CD4-positive, alpha-beta T cell (primary cell): ENCODE results near the gene SPRR2E. TPM values are rescaled to one million over a fixed set of nuclear protein-coding genes. Genes with fewer than 3 reads are reported as not detected.

Experiments used
- ATAC-seq: fragments of 200-7000 bp; cut with Tn5 transposase; one replicate; pipeline ENCODE4 v1.10.0; 2022; ENCODE audit warnings: mild to moderate bottlenecking; ENCODE audit not compliant: poor library complexity
- CTCF ChIA-PET: fragments of 350-600 bp; sonication (Branson Sonifier 250); formaldehyde crosslinking; loops from one replicate; lab custom pipeline; 2021; ENCODE audit warnings: antibody characterized with exemption, inconsistent platforms; lab: Charles Lee
- POLR2A ChIA-PET: fragments of 350-600 bp; sonication (Branson Sonifier 250); formaldehyde crosslinking; loops from one replicate; lab custom pipeline; 2021; ENCODE audit warnings: antibody characterized with exemption, inconsistent platforms; lab: Charles Lee
- DNase-seq, 14 experiments: peaks; one replicate each; pipeline ENCODE4 v3.0.0-alpha.2; 2013 to 2020; ENCODE audit warnings: mixed read lengths in 2 of 14
- H3K27ac ChIP-seq, 2 donors: one replicate each; pipeline versions ENCODE4 v1.5.1 to v1.7.0; 2013; ENCODE audit warnings: low read length in 2 of 2, low read depth in 1 of 2, mild to moderate bottlenecking in 1 of 2
- H3K27me3 ChIP-seq, 2 experiments: 1 replicate in 1 of 2; 2 replicates in 1 of 2; pipeline versions ENCODE4 v1.6.1 to v1.7.0; 2013; ENCODE audit warnings: low read length in 2 of 2, control low read depth in 1 of 2, mild to moderate bottlenecking in 1 of 2, moderate library complexity in 1 of 2; ENCODE audit not compliant: insufficient read depth in 2 of 2, control insufficient read depth in 1 of 2
- H3K36me3 ChIP-seq: one replicate; pipeline ENCODE4 v1.6.1; 2013; ENCODE audit warnings: low read length, control low read depth; ENCODE audit not compliant: insufficient read depth
- H3K4me1 ChIP-seq: one replicate; pipeline ENCODE4 v1.6.1; 2013; ENCODE audit warnings: low read length, control low read depth; ENCODE audit not compliant: insufficient read depth
- H3K4me3 ChIP-seq: one replicate; pipeline ENCODE4 v1.5.1; 2013; ENCODE audit warnings: mild to moderate bottlenecking, low read length, moderate library complexity
- H3K9me3 ChIP-seq, 2 experiments: 1 replicate in 1 of 2; 2 replicates in 1 of 2; pipeline versions ENCODE4 v1.6.1 to v1.7.0; 2013; ENCODE audit warnings: low read length in 2 of 2, mild to moderate bottlenecking in 2 of 2, control low read depth in 1 of 2, moderate library complexity in 1 of 2; ENCODE audit not compliant: control insufficient read depth in 1 of 2, insufficient read depth in 1 of 2
- H3K27ac Mint-ChIP-seq: one replicate; pipeline ENCODE4 v1.8.0; 2020; ENCODE audit warnings: mixed read lengths
- H3K27me3 Mint-ChIP-seq: one replicate; pipeline ENCODE4 v1.8.0; 2021; ENCODE audit warnings: mixed read lengths
- H3K36me3 Mint-ChIP-seq: one replicate; pipeline ENCODE4 v1.8.0; 2021; ENCODE audit warnings: low read depth, mixed read lengths
- H3K4me1 Mint-ChIP-seq: one replicate; pipeline ENCODE4 v1.8.0; 2021; ENCODE audit warnings: low read depth, mixed read lengths
- H3K4me3 Mint-ChIP-seq: one replicate; pipeline ENCODE4 v1.8.0; 2020; ENCODE audit warnings: mild to moderate bottlenecking, mixed read lengths
- H3K9me3 Mint-ChIP-seq: one replicate; pipeline ENCODE4 v1.8.0; 2020; ENCODE audit warnings: mixed read lengths
- intact Hi-C, 2 experiments: fragments of 100-400 bp; cut with DNase I in 1 of 2; cut with micrococcal nuclease in 1 of 2; formaldehyde crosslinking; loops; one replicate each; pipeline versions ENCODE4 v1.15.1 to v1.9.0; 2023 to 2025; cut with DNase I, micrococcal nuclease
- total RNA-seq, 174 experiments: library from RNA in 2 of 174; stranded (reverse) in 2 of 174; gene quantifications; one replicate each; pipeline ENCODE4 v1.2.3 and lab custom pipeline; 2021 to 2026
- TF ChIP-seq, protein P1 (sequence below): fragments of 200-600 bp; IDR thresholded peaks from one replicate; pipeline ENCODE4 v1.8.0; 2022; ENCODE audit warnings: antibody characterized with exemption, mild to moderate bottlenecking

SPRR2E gene
- total RNA-seq, 2 experiments from 2014 or later: not detected

- Histone ChIP-seq H3K9me3 (peaks cover 0 to 3% of the 10 kb centered on the region in 2 experiments), H3K27ac (no peak overlapping the region), H3K27me3 (peaks cover 2 to 6% of the 10 kb centered on the region in 2 experiments), H3K36me3 (no peaks in the 10 kb centered on the region), H3K4me3 (no peak overlapping the region), H3K4me1 (no peaks in the 10 kb centered on the region)
- H3K27ac Mint-ChIP-seq: no peak overlapping the region
- ATAC-seq (no peak), DNase-seq (no peak)
- ChIA-PET CTCF (no interaction called here), POLR2A (no interaction called here)
- H3K4me3 Mint-ChIP-seq: no peak overlapping the region
- H3K9me3 Mint-ChIP-seq: no peaks in the 10 kb centered on the region
- H3K36me3 Mint-ChIP-seq: no peaks in the 10 kb centered on the region
- TF ChIP-seq, protein P1, sequence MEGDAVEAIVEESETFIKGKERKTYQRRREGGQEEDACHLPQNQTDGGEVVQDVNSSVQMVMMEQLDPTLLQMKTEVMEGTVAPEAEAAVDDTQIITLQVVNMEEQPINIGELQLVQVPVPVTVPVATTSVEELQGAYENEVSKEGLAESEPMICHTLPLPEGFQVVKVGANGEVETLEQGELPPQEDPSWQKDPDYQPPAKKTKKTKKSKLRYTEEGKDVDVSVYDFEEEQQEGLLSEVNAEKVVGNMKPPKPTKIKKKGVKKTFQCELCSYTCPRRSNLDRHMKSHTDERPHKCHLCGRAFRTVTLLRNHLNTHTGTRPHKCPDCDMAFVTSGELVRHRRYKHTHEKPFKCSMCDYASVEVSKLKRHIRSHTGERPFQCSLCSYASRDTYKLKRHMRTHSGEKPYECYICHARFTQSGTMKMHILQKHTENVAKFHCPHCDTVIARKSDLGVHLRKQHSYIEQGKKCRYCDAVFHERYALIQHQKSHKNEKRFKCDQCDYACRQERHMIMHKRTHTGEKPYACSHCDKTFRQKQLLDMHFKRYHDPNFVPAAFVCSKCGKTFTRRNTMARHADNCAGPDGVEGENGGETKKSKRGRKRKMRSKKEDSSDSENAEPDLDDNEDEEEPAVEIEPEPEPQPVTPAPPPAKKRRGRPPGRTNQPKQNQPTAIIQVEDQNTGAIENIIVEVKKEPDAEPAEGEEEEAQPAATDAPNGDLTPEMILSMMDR: no peak
- H3K27me3 Mint-ChIP-seq: peaks cover 34% of the 10 kb centered on the region
- no peaks in the 10 kb centered on the region for H3K4me1 Mint-ChIP-seq
- intact Hi-C loops: no loop called here
Observed at GRCh38 chr1:153100245-153100644, 5.9 kb upstream of the SPRR2E start.

DNA sequence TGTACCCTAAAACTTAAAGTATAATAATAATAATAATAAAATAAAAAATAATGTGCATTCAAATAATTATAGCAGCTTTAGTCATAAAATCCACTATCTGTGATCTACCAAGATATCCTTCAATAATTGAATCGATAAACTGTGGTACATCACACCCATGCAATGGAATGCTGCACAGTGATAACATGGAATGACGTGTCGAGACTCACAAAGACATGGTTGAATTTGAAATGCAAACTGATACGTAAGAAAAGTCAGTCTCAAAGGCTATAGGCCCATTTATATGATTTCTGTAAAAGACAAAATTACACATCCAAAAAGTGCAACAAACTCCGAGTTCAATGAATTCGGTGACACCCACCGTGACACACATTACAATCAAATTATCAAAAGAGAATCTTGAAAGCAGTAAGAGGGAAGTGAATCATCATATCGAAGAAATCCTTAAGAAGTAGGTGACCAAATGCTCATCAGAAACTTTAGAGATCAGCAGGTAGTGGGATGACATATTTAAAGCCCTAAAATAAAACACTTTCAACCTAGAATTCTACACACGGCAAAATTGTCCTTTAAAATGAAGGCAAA lies 5.2 kb upstream of the SPRR2E start:
- Histone ChIP-seq H3K9me3 (no peaks in the 10 kb centered on the region), H3K4me3 (no peak overlapping the region), H3K27ac (no peak overlapping the region), H3K27me3 (peaks cover 2 to 6% of the 10 kb centered on the region in 2 experiments), H3K36me3 (no peaks in the 10 kb centered on the region), H3K4me1 (no peaks in the 10 kb centered on the region)
- no peak for DNase-seq
- Mint-ChIP-seq H3K9me3 (no peaks in the 10 kb centered on the region), H3K27ac (no peak overlapping the region), H3K36me3 (no peaks in the 10 kb centered on the region), H3K27me3 (peaks cover 33% of the 10 kb centered on the region), H3K4me3 (no peak overlapping the region), H3K4me1 (no peaks in the 10 kb centered on the region)
- TF ChIP-seq, protein P1: no peak
- ChIA-PET POLR2A (no interaction called here), CTCF (no interaction called here)
- ATAC-seq: no peak
- intact Hi-C loops: no loop called here

GRCh38 chr1:153095764-153096163 lies 1.4 kb upstream of the SPRR2E start:
- no peak for ATAC-seq
- intact Hi-C loops: no loop called here

More at GRCh38 chr1:153095764-153096163, 1.4 kb upstream of the SPRR2E start:
- POLR2A ChIA-PET: no interaction called here
- Histone ChIP-seq H3K36me3 (no peaks in the 10 kb centered on the region), H3K27me3 (peaks cover 0 to 6% of the 10 kb centered on the region in 2 experiments), H3K4me1 (no peaks in the 10 kb centered on the region), H3K27ac (no peak overlapping the region), H3K4me3 (no peak overlapping the region), H3K9me3 (no peaks in the 10 kb centered on the region)
- Mint-ChIP-seq H3K27ac (no peak overlapping the region), H3K4me3 (no peak overlapping the region), H3K36me3 (no peaks in the 10 kb centered on the region), H3K27me3 (peaks cover 28% of the 10 kb centered on the region), H3K4me1 (no peaks in the 10 kb centered on the region), H3K9me3 (no peaks in the 10 kb centered on the region)
- TF ChIP-seq, protein P1: no peak
- no peak for DNase-seq
- CTCF ChIA-PET: no interaction called here
